NCI-H1694 (cell line): ENCODE data around the gene GORASP1.

Experiments used
- DNase-seq: peaks from one replicate; lab custom pipeline; 2025; lab: John Stamatoyannopoulos, UW

GORASP1 gene

GRCh38 chr3:39141171-39141995 is 34.0 kb upstream of the GORASP1 start:
- no peak for DNase-seq

- no peak for DNase-seq
These were observed 33.0 kb upstream of the GORASP1 start for GRCh38 chr3:39140341-39140971.

- no peak for DNase-seq
These were observed 32.0 kb upstream of the GORASP1 start for GRCh38 chr3:39139442-39139841.

- no peak for DNase-seq
These were observed 31.5 kb upstream of the GORASP1 start for GRCh38 chr3:39138804-39139415.

GRCh38 chr3:39137991-39138803 is 30.8 kb upstream of the GORASP1 start:
- no peak for DNase-seq

GRCh38 chr3:39137435-39137936 is 30.1 kb upstream of the GORASP1 start:
- DNase-seq = no peak

- no peak for DNase-seq
These were observed 29.4 kb upstream of the GORASP1 start for GRCh38 chr3:39136533-39137434.

- no peak for DNase-seq
These were observed 27.9 kb upstream of the GORASP1 start for GRCh38 chr3:39135170-39135805.

GRCh38 chr3:39134305-39134704 is 26.9 kb upstream of the GORASP1 start:
- DNase-seq = no peak

GRCh38 chr3:39133822-39134221 is 26.4 kb upstream of the GORASP1 start:
- no peak for DNase-seq

GRCh38 chr3:39133093-39133490 is 25.7 kb upstream of the GORASP1 start:
- DNase-seq = no peak

- no peak for DNase-seq
These were observed 25.0 kb upstream of the GORASP1 start for GRCh38 chr3:39132096-39133092.

GRCh38 chr3:39130693-39131265 is 23.4 kb upstream of the GORASP1 start:
- DNase-seq = no peak

- no peak for DNase-seq
These were observed 22.6 kb upstream of the GORASP1 start for GRCh38 chr3:39130026-39130425.

GRCh38 chr3:39128951-39129350 is 21.5 kb upstream of the GORASP1 start:
- no peak for DNase-seq

- DNase-seq = no peak
These were observed 20.5 kb upstream of the GORASP1 start for GRCh38 chr3:39127908-39128304.

GRCh38 chr3:39127269-39127907 is 20.0 kb upstream of the GORASP1 start:
- no peak for DNase-seq

- no peak for DNase-seq
These were observed 19.2 kb upstream of the GORASP1 start for GRCh38 chr3:39126532-39127071.
